KMS-11 (cell line): ENCODE measurements around the gene ACSS1.

ENCODE experiments used
- H2AFZ ChIP-seq: fragments of 200-600 bp; sonication (generic); 2 replicates; pipeline ENCODE4 v1.6.1; 2016; ENCODE audit warnings: antibody characterized with exemption, mixed run types, low read depth
- H3K27ac ChIP-seq: fragments of 200-600 bp; sonication (generic); 2 replicates; pipeline ENCODE4 v1.6.1; 2016; ENCODE audit warnings: mild to moderate bottlenecking, mixed run types
- H3K27me3 ChIP-seq: fragments of 200-600 bp; sonication (generic); 2 replicates; pipeline ENCODE4 v1.6.1; 2017; ENCODE audit warnings: mild to moderate bottlenecking, low read depth, mixed run types, moderate library complexity; ENCODE audit not compliant: insufficient read depth
- H3K36me3 ChIP-seq: fragments of 200-600 bp; sonication (generic); 2 replicates; pipeline ENCODE4 v1.6.1; 2017; ENCODE audit warnings: mild to moderate bottlenecking, mixed run types; ENCODE audit not compliant: insufficient read depth
- H3K4me1 ChIP-seq: fragments of 200-600 bp; sonication (generic); 2 replicates; pipeline ENCODE4 v1.6.1; 2016; ENCODE audit warnings: mild to moderate bottlenecking, low read depth, mixed run types; ENCODE audit not compliant: poor library complexity, severe bottlenecking
- H3K4me2 ChIP-seq: fragments of 200-600 bp; sonication (generic); 2 replicates; pipeline ENCODE4 v1.7.0; 2016; ENCODE audit warnings: mild to moderate bottlenecking, mixed run types
- H3K4me3 ChIP-seq: fragments of 200-600 bp; sonication (generic); IDR thresholded peaks from 2 replicates; pipeline ENCODE4 v1.6.1; 2017; ENCODE audit warnings: low read depth, low read length, mixed read lengths; ENCODE audit not compliant: insufficient read depth
- H3K79me2 ChIP-seq: fragments of 200-600 bp; sonication (generic); 2 replicates; pipeline ENCODE4 v1.6.1; 2016; ENCODE audit warnings: low read depth, mixed run types; ENCODE audit not compliant: insufficient read depth
- H3K9ac ChIP-seq: fragments of 200-600 bp; sonication (generic); 2 replicates; pipeline ENCODE4 v1.6.1; 2016; ENCODE audit warnings: mild to moderate bottlenecking, mixed run types
- H4K20me1 ChIP-seq: fragments of 200-600 bp; sonication (generic); 2 replicates; pipeline ENCODE4 v1.6.1; 2016; ENCODE audit warnings: mild to moderate bottlenecking, mixed run types; ENCODE audit not compliant: insufficient read depth
- CTCF ChIP-seq: fragments of 200-600 bp; sonication (generic); conservative IDR thresholded peaks from 2 replicates; pipeline ENCODE4 v1.6.1; 2017; ENCODE audit warnings: low read depth, mild to moderate bottlenecking, antibody characterized with exemption, low read length, moderate library complexity, mixed read lengths

Gene ACSS1

GRCh38 chr20:25063546-25063945 lies 5.6 kb upstream of the ACSS1 start:
- H3K9ac ChIP-seq = no peak overlapping the region
- H3K4me1 ChIP-seq = peaks cover 2% of the 10 kb centered on the region
- H3K27ac ChIP-seq = no peak overlapping the region
- H3K79me2 ChIP-seq = no peaks in the 10 kb centered on the region
- no peaks in the 10 kb centered on the region for H4K20me1 ChIP-seq
- H3K27me3 ChIP-seq = no peaks in the 10 kb centered on the region
- H3K4me2 ChIP-seq = no peak overlapping the region
- no peak for TF ChIP-seq CTCF
- no peak overlapping the region for H3K4me3 ChIP-seq
- no peaks in the 10 kb centered on the region for H3K36me3 ChIP-seq
- no peak overlapping the region for H2AFZ ChIP-seq

DNA sequence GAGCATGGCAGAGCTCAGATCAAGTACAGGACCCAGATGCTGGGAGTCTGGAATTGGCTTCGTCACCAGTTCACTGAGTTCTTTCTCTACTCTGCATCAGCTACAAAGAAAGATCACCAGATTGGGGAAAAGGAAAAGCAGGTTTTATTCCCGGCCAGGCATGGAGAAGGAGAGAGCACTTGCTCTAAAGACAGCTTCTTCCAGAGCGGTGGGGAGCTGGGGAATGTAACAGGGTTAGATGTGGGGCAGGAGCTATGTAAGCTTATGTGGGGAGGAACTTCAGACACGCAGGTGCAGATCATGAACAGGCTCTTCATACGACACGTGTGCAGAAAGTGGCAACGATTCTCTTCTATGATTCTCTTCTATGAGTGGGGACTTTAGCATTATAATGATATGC lies 4.9 kb upstream of the ACSS1 start:
- Histone ChIP-seq H3K27ac (no peak overlapping the region), H4K20me1 (no peaks in the 10 kb centered on the region), H3K9ac (no peak overlapping the region), H2AFZ (no peak overlapping the region), H3K4me1 (peaks cover 5% of the 10 kb centered on the region), H3K79me2 (no peaks in the 10 kb centered on the region), H3K4me2 (no peak overlapping the region), H3K4me3 (no peak overlapping the region), H3K27me3 (no peaks in the 10 kb centered on the region), H3K36me3 (no peaks in the 10 kb centered on the region)
- TF ChIP-seq CTCF = no peak

GRCh38 chr20:25061821-25062530 lies 4.0 kb upstream of the ACSS1 start:
- H3K27ac ChIP-seq = no peak overlapping the region
- no peaks in the 10 kb centered on the region for H4K20me1 ChIP-seq
- peaks cover 5% of the 10 kb centered on the region for H3K4me1 ChIP-seq
- H3K4me2 ChIP-seq = no peak overlapping the region
- no peaks in the 10 kb centered on the region for H3K79me2 ChIP-seq
- H2AFZ ChIP-seq = no peak overlapping the region
- H3K9ac ChIP-seq = no peak overlapping the region
- no peak overlapping the region for H3K4me3 ChIP-seq
- H3K36me3 ChIP-seq = no peaks in the 10 kb centered on the region
- no peaks in the 10 kb centered on the region for H3K27me3 ChIP-seq
- TF ChIP-seq CTCF = no peak

DNA sequence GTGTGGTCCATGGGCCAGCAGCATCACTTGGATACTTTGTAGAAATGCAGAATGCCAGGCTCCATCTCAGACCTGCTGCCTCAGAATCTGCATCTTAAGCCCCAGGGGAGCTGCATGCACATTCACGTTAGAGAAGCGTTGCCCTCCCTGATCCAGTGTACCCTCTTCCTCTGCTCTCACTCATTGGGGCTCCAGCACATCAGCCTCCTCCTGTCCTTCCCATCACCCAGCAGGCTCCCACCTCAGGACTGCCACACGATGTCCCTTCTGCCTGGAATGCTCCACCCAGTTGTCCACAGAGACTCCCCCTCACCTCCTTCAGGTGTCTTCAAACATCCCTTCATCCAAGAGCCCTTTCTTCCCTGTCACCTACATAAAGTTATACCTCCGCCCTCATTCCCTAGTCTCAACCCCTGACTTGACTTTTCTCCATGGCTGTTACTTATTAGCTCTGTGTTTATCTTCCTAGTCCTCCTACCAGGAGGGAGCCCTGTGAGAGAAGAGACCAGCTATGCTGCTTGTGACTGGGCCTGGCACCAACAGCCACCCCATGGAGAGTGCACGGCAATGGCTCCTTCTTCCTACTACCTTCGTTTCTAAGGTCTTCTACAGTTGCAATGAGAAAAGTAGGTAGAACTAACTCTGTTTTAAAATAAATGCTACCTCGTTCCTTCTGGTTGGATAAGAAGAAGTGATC lies 3.3 kb upstream of the ACSS1 start:
- no peak overlapping the region for H3K9ac ChIP-seq
- no peak overlapping the region for H3K4me2 ChIP-seq
- H2AFZ ChIP-seq = no peak overlapping the region
- H3K36me3 ChIP-seq = no peaks in the 10 kb centered on the region
- H3K4me1 ChIP-seq = peaks cover 7% of the 10 kb centered on the region
- H3K27ac ChIP-seq = no peak overlapping the region
- no peaks in the 10 kb centered on the region for H4K20me1 ChIP-seq
- TF ChIP-seq CTCF = no peak
- H3K4me3 ChIP-seq = no peak overlapping the region
- no peaks in the 10 kb centered on the region for H3K27me3 ChIP-seq
- H3K79me2 ChIP-seq = peaks cover 2% of the 10 kb centered on the region; the same call in 1 of the 2 replicates
